ENCODE measurements around the gene ID3. TPM values are rescaled to one million over a fixed set of nuclear protein-coding genes. Genes with fewer than 3 reads are reported as not detected.

Gene ID3
- total and polyA plus RNA-seq, 9 of the 15 experiments (the other 6 are each of a cell fraction or from before 2014, with no cell fraction given): 6.8 to 59.8 (median 23.5) TPM

DNA sequence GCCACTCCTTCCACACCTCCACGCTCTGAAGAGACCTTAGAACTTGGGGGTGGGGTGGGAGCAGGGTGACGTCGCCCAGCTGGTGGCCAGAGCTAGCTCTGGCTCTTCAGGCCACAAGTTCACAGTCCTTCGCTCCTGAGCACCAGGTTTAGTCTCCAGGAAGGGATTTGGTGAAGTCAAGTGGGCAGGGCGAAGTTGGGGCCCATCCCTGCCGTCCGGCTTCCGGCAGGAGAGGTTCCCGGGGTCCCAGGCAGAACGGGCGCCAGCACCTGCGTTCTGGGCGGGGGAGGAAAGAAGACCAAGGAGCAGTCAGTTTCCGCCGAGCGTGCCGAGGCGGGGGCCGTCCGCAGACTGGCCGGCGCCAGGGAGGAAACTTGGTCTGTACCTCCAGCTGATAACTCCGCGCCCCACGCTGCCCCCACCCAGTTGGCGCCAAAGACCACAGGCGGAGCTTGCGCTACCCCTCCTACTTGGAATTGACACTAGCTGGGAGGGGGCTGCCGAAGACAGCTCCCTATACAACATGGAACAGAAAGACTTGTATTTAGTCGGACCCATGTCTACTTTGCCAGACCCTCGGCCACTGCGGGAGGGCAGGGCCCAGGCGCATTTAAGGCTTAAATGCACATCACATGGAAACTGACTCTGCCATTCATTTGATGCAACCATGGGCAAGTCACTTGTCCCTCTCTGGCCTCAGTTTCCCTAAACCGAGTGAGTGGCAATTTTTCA lies 995 bp downstream of the ID3 start (continued):
- TF ChIP-seq CEBPB (tag; IDR thresholded peaks at IDR 0.05) (no peak), PURB (CRISPR knock-in tag; IDR thresholded peaks at IDR 0.05; ENCODE audit: low read depth) (no peak), RBM15 (IDR thresholded peaks at IDR 0.05; ENCODE audit: insufficient read depth, low read length) (no peak), ZNF197 (CRISPR knock-in tag; IDR thresholded peaks at IDR 0.05; ENCODE audit: low read depth) (no peak), RBBP5 (IDR thresholded peaks at IDR 0.05; ENCODE audit: borderline replicate concordance, insufficient read depth, low read length, poor library complexity, severe bottlenecking) (peak; percentile 75), SMAD2 (IDR thresholded peaks at IDR 0.05; ENCODE audit: low read depth, low read length) (no peak), TARDBP (IDR thresholded peaks at IDR 0.05) (0 out of 2 replicates have a peak, but pooled peaks have one; percentile 62), NFRKB (IDR thresholded peaks at IDR 0.05; ENCODE audit: low read depth) (no peak), HDAC3 (IDR thresholded peaks at IDR 0.05; ENCODE audit: borderline replicate concordance, partially characterized antibody) (peak; percentile 80), MTA2 (IDR thresholded peaks at IDR 0.05; ENCODE audit: low read depth) (no peak), ZSCAN32 (CRISPR knock-in tag; IDR thresholded peaks at IDR 0.05) (no peak), GABPB2 (CRISPR knock-in tag; conservative IDR thresholded peaks at IDR 0.05) (no peak), CCAR2 (IDR thresholded peaks at IDR 0.05; ENCODE audit: low read depth, low read length) (no peak), ZNF431 (CRISPR knock-in tag; IDR thresholded peaks at IDR 0.05) (peak; percentile 52; the same call in 1 of the 2 replicates), ZNF263 (CRISPR knock-in tag; IDR thresholded peaks at IDR 0.05; ENCODE audit: borderline replicate concordance) (peak; percentile 35; the same call in 1 of the 2 replicates), POLR2A (conservative IDR thresholded peaks at IDR 0.05) (peak; percentile 73), PHF8 (IDR thresholded peaks at IDR 0.05; ENCODE audit: borderline replicate concordance, low read length) (peak; percentile 43; the same call in 1 of the 2 replicates), ELF2 (CRISPR knock-in tag; IDR thresholded peaks at IDR 0.05) (peak; percentile 63), NFIX (CRISPR knock-in tag; IDR thresholded peaks at IDR 0.05; ENCODE audit: low read depth) (no peak)
- TF ChIP-seq, protein P1, sequence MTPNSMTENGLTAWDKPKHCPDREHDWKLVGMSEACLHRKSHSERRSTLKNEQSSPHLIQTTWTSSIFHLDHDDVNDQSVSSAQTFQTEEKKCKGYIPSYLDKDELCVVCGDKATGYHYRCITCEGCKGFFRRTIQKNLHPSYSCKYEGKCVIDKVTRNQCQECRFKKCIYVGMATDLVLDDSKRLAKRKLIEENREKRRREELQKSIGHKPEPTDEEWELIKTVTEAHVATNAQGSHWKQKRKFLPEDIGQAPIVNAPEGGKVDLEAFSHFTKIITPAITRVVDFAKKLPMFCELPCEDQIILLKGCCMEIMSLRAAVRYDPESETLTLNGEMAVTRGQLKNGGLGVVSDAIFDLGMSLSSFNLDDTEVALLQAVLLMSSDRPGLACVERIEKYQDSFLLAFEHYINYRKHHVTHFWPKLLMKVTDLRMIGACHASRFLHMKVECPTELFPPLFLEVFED (CRISPR knock-in tag; conservative IDR thresholded peaks at IDR 0.05): no peak
- TF ChIP-seq, protein P2, sequence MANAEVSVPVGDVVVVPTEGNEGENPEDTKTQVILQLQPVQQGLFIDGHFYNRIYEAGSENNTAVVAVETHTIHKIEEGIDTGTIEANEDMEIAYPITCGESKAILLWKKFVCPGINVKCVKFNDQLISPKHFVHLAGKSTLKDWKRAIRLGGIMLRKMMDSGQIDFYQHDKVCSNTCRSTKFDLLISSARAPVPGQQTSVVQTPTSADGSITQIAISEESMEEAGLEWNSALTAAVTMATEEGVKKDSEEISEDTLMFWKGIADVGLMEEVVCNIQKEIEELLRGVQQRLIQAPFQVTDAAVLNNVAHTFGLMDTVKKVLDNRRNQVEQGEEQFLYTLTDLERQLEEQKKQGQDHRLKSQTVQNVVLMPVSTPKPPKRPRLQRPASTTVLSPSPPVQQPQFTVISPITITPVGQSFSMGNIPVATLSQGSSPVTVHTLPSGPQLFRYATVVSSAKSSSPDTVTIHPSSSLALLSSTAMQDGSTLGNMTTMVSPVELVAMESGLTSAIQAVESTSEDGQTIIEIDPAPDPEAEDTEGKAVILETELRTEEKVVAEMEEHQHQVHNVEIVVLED (CRISPR knock-in tag; IDR thresholded peaks at IDR 0.05): no peak
- TF ChIP-seq, protein P3, sequence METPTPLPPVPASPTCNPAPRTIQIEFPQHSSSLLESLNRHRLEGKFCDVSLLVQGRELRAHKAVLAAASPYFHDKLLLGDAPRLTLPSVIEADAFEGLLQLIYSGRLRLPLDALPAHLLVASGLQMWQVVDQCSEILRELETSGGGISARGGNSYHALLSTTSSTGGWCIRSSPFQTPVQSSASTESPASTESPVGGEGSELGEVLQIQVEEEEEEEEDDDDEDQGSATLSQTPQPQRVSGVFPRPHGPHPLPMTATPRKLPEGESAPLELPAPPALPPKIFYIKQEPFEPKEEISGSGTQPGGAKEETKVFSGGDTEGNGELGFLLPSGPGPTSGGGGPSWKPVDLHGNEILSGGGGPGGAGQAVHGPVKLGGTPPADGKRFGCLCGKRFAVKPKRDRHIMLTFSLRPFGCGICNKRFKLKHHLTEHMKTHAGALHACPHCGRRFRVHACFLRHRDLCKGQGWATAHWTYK (CRISPR knock-in tag; IDR thresholded peaks at IDR 0.05): no peak; the same call in 1 of the 2 replicates
- TF ChIP-seq, protein P4, sequence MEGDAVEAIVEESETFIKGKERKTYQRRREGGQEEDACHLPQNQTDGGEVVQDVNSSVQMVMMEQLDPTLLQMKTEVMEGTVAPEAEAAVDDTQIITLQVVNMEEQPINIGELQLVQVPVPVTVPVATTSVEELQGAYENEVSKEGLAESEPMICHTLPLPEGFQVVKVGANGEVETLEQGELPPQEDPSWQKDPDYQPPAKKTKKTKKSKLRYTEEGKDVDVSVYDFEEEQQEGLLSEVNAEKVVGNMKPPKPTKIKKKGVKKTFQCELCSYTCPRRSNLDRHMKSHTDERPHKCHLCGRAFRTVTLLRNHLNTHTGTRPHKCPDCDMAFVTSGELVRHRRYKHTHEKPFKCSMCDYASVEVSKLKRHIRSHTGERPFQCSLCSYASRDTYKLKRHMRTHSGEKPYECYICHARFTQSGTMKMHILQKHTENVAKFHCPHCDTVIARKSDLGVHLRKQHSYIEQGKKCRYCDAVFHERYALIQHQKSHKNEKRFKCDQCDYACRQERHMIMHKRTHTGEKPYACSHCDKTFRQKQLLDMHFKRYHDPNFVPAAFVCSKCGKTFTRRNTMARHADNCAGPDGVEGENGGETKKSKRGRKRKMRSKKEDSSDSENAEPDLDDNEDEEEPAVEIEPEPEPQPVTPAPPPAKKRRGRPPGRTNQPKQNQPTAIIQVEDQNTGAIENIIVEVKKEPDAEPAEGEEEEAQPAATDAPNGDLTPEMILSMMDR (IDR thresholded peaks at IDR 0.05 in 2 of 3, conservative IDR thresholded peaks at IDR 0.05 in 1 of 3; ENCODE audit: insufficient read depth in 2 of 3, low read depth in 1 of 3, low read length in 3 of 3): 0 out of 6 replicates have a peak, but pooled peaks of 2 of the 3 experiments have one; percentile 1 to 2
